Uterus (tissue), 2 donors: ENCODE results near the gene C19orf44.

Experiments used
- POLR2A ChIP-seq, 2 donors: fragments of 450-650 bp; IDR thresholded peaks; one replicate each; pipeline ENCODE4 v1.6.1; 2016; ENCODE audit warnings: antibody characterized with exemption in 2 of 2, mild to moderate bottlenecking in 1 of 2, moderate library complexity in 1 of 2
- TF ChIP-seq, protein P1 (sequence below), 4 experiments: fragments of 200-600 bp in 2 of 4; fragments of 450-650 bp in 2 of 4; sonication (generic) in 2 of 4; IDR thresholded peaks; one replicate each; pipeline ENCODE4 v1.5.1; 2016 to 2019; ENCODE audit warnings: antibody characterized with exemption in 4 of 4, mild to moderate bottlenecking in 2 of 4, moderate library complexity in 1 of 4

DNA sequence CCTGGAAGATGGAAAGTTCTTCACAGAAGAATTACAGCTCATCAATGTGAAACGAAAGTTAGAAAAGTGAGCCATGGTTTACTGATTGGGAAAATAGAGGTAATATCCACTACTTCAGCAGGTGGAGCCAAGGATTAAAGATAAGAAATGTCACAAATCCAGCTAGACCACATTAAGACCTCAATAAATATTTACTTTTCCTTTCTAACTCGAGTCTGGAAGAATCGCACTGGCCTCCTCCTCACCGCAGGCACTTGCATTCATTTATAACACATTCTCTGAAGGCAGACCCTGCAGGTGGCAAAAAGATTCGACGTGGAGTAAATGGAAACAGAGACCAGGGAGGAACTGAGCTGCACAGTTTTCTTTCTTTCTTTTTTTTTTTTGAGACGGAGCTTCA, 68.6 kb downstream of the C19orf44 start:
- TF ChIP-seq POLR2A (IDR thresholded peaks at IDR 0.05), result no peak
- TF ChIP-seq, protein P1, sequence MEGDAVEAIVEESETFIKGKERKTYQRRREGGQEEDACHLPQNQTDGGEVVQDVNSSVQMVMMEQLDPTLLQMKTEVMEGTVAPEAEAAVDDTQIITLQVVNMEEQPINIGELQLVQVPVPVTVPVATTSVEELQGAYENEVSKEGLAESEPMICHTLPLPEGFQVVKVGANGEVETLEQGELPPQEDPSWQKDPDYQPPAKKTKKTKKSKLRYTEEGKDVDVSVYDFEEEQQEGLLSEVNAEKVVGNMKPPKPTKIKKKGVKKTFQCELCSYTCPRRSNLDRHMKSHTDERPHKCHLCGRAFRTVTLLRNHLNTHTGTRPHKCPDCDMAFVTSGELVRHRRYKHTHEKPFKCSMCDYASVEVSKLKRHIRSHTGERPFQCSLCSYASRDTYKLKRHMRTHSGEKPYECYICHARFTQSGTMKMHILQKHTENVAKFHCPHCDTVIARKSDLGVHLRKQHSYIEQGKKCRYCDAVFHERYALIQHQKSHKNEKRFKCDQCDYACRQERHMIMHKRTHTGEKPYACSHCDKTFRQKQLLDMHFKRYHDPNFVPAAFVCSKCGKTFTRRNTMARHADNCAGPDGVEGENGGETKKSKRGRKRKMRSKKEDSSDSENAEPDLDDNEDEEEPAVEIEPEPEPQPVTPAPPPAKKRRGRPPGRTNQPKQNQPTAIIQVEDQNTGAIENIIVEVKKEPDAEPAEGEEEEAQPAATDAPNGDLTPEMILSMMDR (IDR thresholded peaks at IDR 0.05), result no peak
